K562 (cell line): ENCODE measurements around the gene PMF1. TPM values are rescaled to one million over a fixed set of nuclear protein-coding genes. Genes with fewer than 3 reads are reported as not detected.

Experiments
- ASH1L ChIP-seq: fragments of 450-650 bp; IDR thresholded peaks from 2 replicates; pipeline ENCODE4 v1.6.1; 2018; ENCODE audit warnings: borderline replicate concordance, mild to moderate bottlenecking, low read depth; ENCODE audit not compliant: partially characterized antibody
- BCLAF1 ChIP-seq, 2 experiments: fragments of 450-650 bp in 1 of 2; IDR thresholded peaks; 2 replicates each; pipeline ENCODE4 v1.6.1; 2011 to 2017; ENCODE audit warnings: low read depth in 2 of 2, antibody characterized with exemption in 1 of 2, borderline replicate concordance in 1 of 2, low read length in 1 of 2, mild to moderate bottlenecking in 1 of 2, mixed read lengths in 1 of 2; ENCODE audit not compliant: control insufficient read depth in 1 of 2
- C11orf30 ChIP-seq: fragments of 450-650 bp; IDR thresholded peaks from 2 replicates; pipeline ENCODE4 v1.6.1; 2016; ENCODE audit warnings: low read depth, mild to moderate bottlenecking
- GTF2F1 ChIP-seq: IDR thresholded peaks from 2 replicates; pipeline ENCODE4 v1.6.1; 2011; ENCODE audit warnings: low read depth, low read length, improper control_type of control experiment
- HDAC8 ChIP-seq: fragments of 450-650 bp; IDR thresholded peaks from 2 replicates; pipeline ENCODE4 v1.6.1; 2016; ENCODE audit warnings: mild to moderate bottlenecking, missing genetic modification characterization, moderate library complexity, missing compliant biosample characterization
- JUNB ChIP-seq: fragments of 450-650 bp; formaldehyde crosslinking; conservative IDR thresholded peaks from 2 replicates; pipeline ENCODE4 v1.4.0; 2020; ENCODE audit warnings: mild to moderate bottlenecking
- JUND ChIP-seq, 2 experiments: IDR thresholded peaks; 2 replicates in 1 of 2; 3 replicates in 1 of 2; pipeline ENCODE4 v1.6.1; 2011; ENCODE audit warnings: borderline replicate concordance in 2 of 2, low read depth in 2 of 2, low read length in 2 of 2, improper control_type of control experiment in 1 of 2, missing biosample characterization in 1 of 2, missing genetic modification characterization in 1 of 2, missing genetic modification reagents in 1 of 2
- MBD2 ChIP-seq: sonication (generic); IDR thresholded peaks from 2 replicates; pipeline ENCODE4 v1.6.1; 2016; ENCODE audit warnings: low read depth, borderline replicate concordance
- MLX ChIP-seq, 2 experiments: fragments of 450-650 bp in 1 of 2; sonication (generic) in 1 of 2; formaldehyde crosslinking; conservative IDR thresholded peaks; 2 replicates each; pipeline versions ENCODE4 v1.4.0 to v1.8.1; 2020 to 2022; ENCODE audit warnings: mild to moderate bottlenecking in 1 of 2, missing genetic modification reagents in 1 of 2
- POLR2A ChIP-seq: fragments of 450-650 bp; conservative IDR thresholded peaks from 2 replicates; pipeline ENCODE4 v1.6.1; 2016
- POLR2G ChIP-seq: fragments of 200-400 bp; formaldehyde crosslinking; IDR thresholded peaks from 2 replicates; pipeline ENCODE4 v1.6.1; 2017; ENCODE audit warnings: low read depth, mild to moderate bottlenecking, antibody characterized with exemption, low read length, moderate library complexity
- PTRF ChIP-seq: fragments of 450-650 bp; IDR thresholded peaks from 2 replicates; pipeline ENCODE4 v1.6.1; 2016; ENCODE audit warnings: mild to moderate bottlenecking, missing genetic modification characterization, missing compliant biosample characterization
- RAD51 ChIP-seq: fragments of 450-650 bp; IDR thresholded peaks from 2 replicates; pipeline ENCODE4 v1.7.1; 2016; ENCODE audit warnings: low read depth, mild to moderate bottlenecking, borderline replicate concordance
- SAP30 ChIP-seq: fragments of 200-600 bp; sonication (generic); IDR thresholded peaks from 2 replicates; pipeline ENCODE4 v1.6.1; 2012; ENCODE audit warnings: borderline replicate concordance, low read depth, mild to moderate bottlenecking, moderate library complexity, low read length, control low read depth, inconsistent platforms; ENCODE audit not compliant: insufficient read depth, poor library complexity, severe bottlenecking
- TBP ChIP-seq: optimal IDR thresholded peaks from 2 replicates; pipeline ENCODE3; 2011; ENCODE audit warnings: low read depth, low read length, improper control_type of control experiment
- ZBTB12 ChIP-seq: fragments of 250-450 bp; sonication (Bioruptor Pico); IDR thresholded peaks from 2 replicates; pipeline ENCODE4 v1.4.0; 2020
- ZNF444 ChIP-seq: fragments of 250-450 bp; sonication (Bioruptor Pico); IDR thresholded peaks from 2 replicates; pipeline ENCODE4 v1.4.0; 2020; ENCODE audit warnings: mild to moderate bottlenecking, moderate library complexity
- polyA plus RNA-seq, 8 experiments: library from polyadenylated mRNA; depleted of rRNA in 4 of 8; stranded (reverse) in 5 of 8; unstranded in 3 of 8; fragments of >200 nt; fragmentation: Nextera tagmentation in 2 of 8; fragmentation: Illumina TruSeq in 1 of 8; extraction: Ambion mirVana in 2 of 8; extraction: Trizol in 1 of 8; gene quantifications; 2 replicates each; pipeline versions ENCODE4 v1.2.1 to v1.2.3, GENCODE V29; 2011 to 2014; ENCODE audit warnings: inconsistent platforms in 1 of 8, missing spikeins in 1 of 8
- total RNA-seq, 7 experiments: library from RNA; depleted of rRNA in 6 of 7; stranded (reverse); fragments of >200 nt in 6 of 7; fragmentation: Illumina TruSeq in 2 of 7; extraction: Trizol in 2 of 7; gene quantifications; 2 replicates each; pipeline versions ENCODE4 v1.2.1 to v1.2.3, GENCODE V29; 2011 to 2021; ENCODE audit warnings: low replicate concordance in 1 of 7
- TF ChIP-seq, protein P1 (sequence below): fragments of 450-650 bp; IDR thresholded peaks from 2 replicates; pipeline ENCODE4 v1.6.1; 2014; ENCODE audit warnings: low read depth, mild to moderate bottlenecking, moderate library complexity, borderline replicate concordance

The PMF1 gene
- total and polyA plus RNA-seq, 9 of the 15 experiments (the other 6 are each of a cell fraction or from before 2014, with no cell fraction given), result 9.4 to 92.9 (median 71.0) TPM

- TF ChIP-seq POLR2A (peak; percentile 98), RAD51 (no peak), ASH1L (peak; percentile 94), GTF2F1 (no peak; the same call in 1 of the 2 replicates), MBD2 (peak; percentile 96), ZBTB12 (CRISPR knock-in tag) (peak; percentile 82), BCLAF1 (IDR thresholded peaks at IDR 0.05; ENCODE audit: borderline replicate concordance in 1 of 2, control insufficient read depth in 1 of 2, low read depth in 2 of 2, low read length in 1 of 2) (no peak), JUND (IDR thresholded peaks at IDR 0.05; ENCODE audit: borderline replicate concordance, low read depth, low read length) (peak; percentile 45; the same call in 1 of the 2 replicates), JUND (tag; IDR thresholded peaks at IDR 0.05; ENCODE audit: borderline replicate concordance, low read depth, low read length) (no peak), POLR2G (peak; percentile 97), MLX (CRISPR knock-in tag; conservative IDR thresholded peaks at IDR 0.05) (0 out of 4 replicates have a peak, but pooled peaks of 1 of the 2 experiments have one; percentile 73), TBP (peak; percentile 92), C11orf30 (peak; percentile 90), PTRF (tag) (no peak), ZNF444 (CRISPR knock-in tag) (no peak), SAP30 (peak; percentile 53), HDAC8 (tag) (no peak), JUNB (CRISPR knock-in tag) (no peak)
- TF ChIP-seq, protein P1, sequence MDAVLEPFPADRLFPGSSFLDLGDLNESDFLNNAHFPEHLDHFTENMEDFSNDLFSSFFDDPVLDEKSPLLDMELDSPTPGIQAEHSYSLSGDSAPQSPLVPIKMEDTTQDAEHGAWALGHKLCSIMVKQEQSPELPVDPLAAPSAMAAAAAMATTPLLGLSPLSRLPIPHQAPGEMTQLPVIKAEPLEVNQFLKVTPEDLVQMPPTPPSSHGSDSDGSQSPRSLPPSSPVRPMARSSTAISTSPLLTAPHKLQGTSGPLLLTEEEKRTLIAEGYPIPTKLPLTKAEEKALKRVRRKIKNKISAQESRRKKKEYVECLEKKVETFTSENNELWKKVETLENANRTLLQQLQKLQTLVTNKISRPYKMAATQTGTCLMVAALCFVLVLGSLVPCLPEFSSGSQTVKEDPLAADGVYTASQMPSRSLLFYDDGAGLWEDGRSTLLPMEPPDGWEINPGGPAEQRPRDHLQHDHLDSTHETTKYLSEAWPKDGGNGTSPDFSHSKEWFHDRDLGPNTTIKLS, result peak; percentile 96
Measured at GRCh38 chr1:156212833-156213643, at the start of gene PMF1 (continued).
